Aorta (tissue), 5 donors: ENCODE data around the gene PRKCQ. TPM values are rescaled to one million over a fixed set of nuclear protein-coding genes. Genes with fewer than 3 reads are reported as not detected.
A peak's percentile ranks its signal among the peaks of the same experiment; 100 is the strongest.

ENCODE experiments used
- ATAC-seq: fragments of 200-7000 bp; cut with Tn5 transposase; one replicate; pipeline ENCODE4 v1.9.1; 2022; ENCODE audit warnings: moderate library complexity; ENCODE audit not compliant: low FRiP score
- DNase-seq, 2 donors: peaks; one replicate each; pipeline ENCODE4 v3.0.0-alpha.2; 2020
- H3K27ac ChIP-seq, 2 donors: one replicate each; pipeline ENCODE4 v1.5.1; 2013; ENCODE audit warnings: low read length in 2 of 2, mild to moderate bottlenecking in 2 of 2, moderate library complexity in 2 of 2, control low read depth in 1 of 2, inconsistent platforms in 1 of 2, low read depth in 1 of 2
- H3K27me3 ChIP-seq, 2 donors: one replicate each; pipeline ENCODE4 v1.6.1; 2013; ENCODE audit warnings: control low read depth in 1 of 2, low read length in 1 of 2, mild to moderate bottlenecking in 1 of 2, moderate library complexity in 1 of 2; ENCODE audit not compliant: insufficient read depth in 2 of 2, control insufficient read depth in 1 of 2
- H3K36me3 ChIP-seq, 2 donors: one replicate each; pipeline ENCODE4 v1.6.1; 2013; ENCODE audit warnings: control low read depth in 1 of 2, low read length in 1 of 2, mild to moderate bottlenecking in 1 of 2; ENCODE audit not compliant: insufficient read depth in 2 of 2, control insufficient read depth in 1 of 2
- H3K4me1 ChIP-seq, 2 donors: one replicate each; pipeline ENCODE4 v1.6.1; 2013; ENCODE audit warnings: low read length in 2 of 2, control low read depth in 1 of 2, mild to moderate bottlenecking in 1 of 2, moderate library complexity in 1 of 2; ENCODE audit not compliant: insufficient read depth in 2 of 2, control insufficient read depth in 1 of 2
- H3K4me3 ChIP-seq, 2 donors: one replicate each; pipeline ENCODE4 v1.5.1; 2013; ENCODE audit warnings: low read length in 2 of 2, control low read depth in 1 of 2, mild to moderate bottlenecking in 1 of 2
- H3K9me3 ChIP-seq: one replicate; pipeline ENCODE4 v1.6.1; 2013; ENCODE audit warnings: mild to moderate bottlenecking, low read length; ENCODE audit not compliant: control insufficient read depth
- WGBS, 2 donors: extraction: QIAGEN DNeasy Blood & Tissue Kit; methylation state at CpG; one replicate each; pipeline ENCODE4 v1.1.7; 2013; 5-methylcytosine and 5-hydroxymethylcytosine counted together
- intact Hi-C, 2 donors: fragments of 100-400 bp; cut with DNase I; formaldehyde crosslinking; loops; one replicate each; pipeline versions ENCODE4 v1.14.2 to v1.15.0; 2022
- polyA plus RNA-seq, 2 donors: library from polyadenylated mRNA; stranded (reverse); fragments of 200-250 nt; gene quantifications; one replicate each; pipeline ENCODE4 v1.2.3, GENCODE V29; 2013
- total RNA-seq, 2 donors: library from RNA; stranded (reverse); fragmentation: NEBNext Ultra II Directional; extraction: Animal tissue kit (Norgen Biotek cat#: 25700); gene quantifications; one replicate each; pipeline ENCODE4 v1.2.1, GENCODE V29; 2021
- donor health status: healthy with polysubstance abuse.
- donor health status: Bipolar disorder and iron deficiency.
- donor health status: DM: no; HTN: no; CAD: no.
- donor health status: DM: no; HTN: no; CAD: no.
- donor health status: DM: yes; HTN: yes; CAD: no.

The PRKCQ gene
- total and polyA plus RNA-seq, 4 donors: 0.45 to 1.3 (median 1.1) TPM; not detected in 1

GRCh38 chr10:6569259-6569658, 10.8 kb downstream of the PRKCQ start:
- Histone ChIP-seq H3K4me1 (no peaks in the 10 kb centered on the region), H3K36me3 (no peaks in the 10 kb centered on the region), H3K27ac (no peak overlapping the region), H3K9me3 (peaks cover 2% of the 10 kb centered on the region), H3K27me3 (no peaks in the 10 kb centered on the region), H3K4me3 (no peak overlapping the region)
- ATAC-seq (no peak), DNase-seq (no peak)
- intact Hi-C loops: no loop called here
- WGBS, 2 donors: 63 to 70% methylated on average over 7 of the region's 7 CpGs

GRCh38 chr10:6567884-6568283, 12.2 kb downstream of the PRKCQ start:
- Histone ChIP-seq H3K9me3 (no peaks in the 10 kb centered on the region), H3K4me3 (no peak overlapping the region), H3K27me3 (no peaks in the 10 kb centered on the region), H3K36me3 (no peaks in the 10 kb centered on the region), H3K27ac (no peak overlapping the region), H3K4me1 (no peaks in the 10 kb centered on the region)
- ATAC-seq (no peak), DNase-seq (no peak)
- intact Hi-C loops: no loop called here
- WGBS, 2 donors: 82 to 85% methylated on average over 8 of the region's 8 CpGs

GRCh38 chr10:6567203-6567703, 12.8 kb downstream of the PRKCQ start:
- H3K9me3 ChIP-seq: no peaks in the 10 kb centered on the region
- no peak overlapping the region for H3K27ac ChIP-seq
- H3K4me1 ChIP-seq: no peaks in the 10 kb centered on the region
- intact Hi-C loops: no loop called here
- H3K27me3 ChIP-seq: no peaks in the 10 kb centered on the region
- DNase-seq: no peak
- ATAC-seq: no peak
- H3K36me3 ChIP-seq: no peaks in the 10 kb centered on the region
- H3K4me3 ChIP-seq: no peak overlapping the region
- 85% methylated on average over 5 of the region's 5 CpGs for WGBS, 2 donors

GRCh38 chr10:6565588-6565987, 14.5 kb downstream of the PRKCQ start:
- Histone ChIP-seq H3K27me3 (no peaks in the 10 kb centered on the region), H3K4me1 (no peaks in the 10 kb centered on the region), H3K27ac (no peak overlapping the region), H3K9me3 (no peaks in the 10 kb centered on the region), H3K36me3 (no peaks in the 10 kb centered on the region), H3K4me3 (no peak overlapping the region)
- ATAC-seq (no peak), DNase-seq (no peak)
- intact Hi-C loops: no loop called here
- 20 to 31% methylated on average over 4 of the region's 4 CpGs for WGBS, 2 donors

- H3K9me3 ChIP-seq: no peaks in the 10 kb centered on the region
- 58 to 59% methylated on average over 5 of the region's 5 CpGs for WGBS, 2 donors
- no peak for ATAC-seq
These were observed 15.7 kb downstream of the PRKCQ start for GRCh38 chr10:6564367-6564766.

GRCh38 chr10:6563731-6564130, 16.3 kb downstream of the PRKCQ start:
- H3K27ac ChIP-seq: no peak overlapping the region
- H3K4me1 ChIP-seq: no peaks in the 10 kb centered on the region
- peak; percentile 46 for ATAC-seq
- intact Hi-C loops: no loop called here
- DNase-seq: no peak
- no peaks in the 10 kb centered on the region for H3K36me3 ChIP-seq
- H3K9me3 ChIP-seq: no peaks in the 10 kb centered on the region
- no peak overlapping the region for H3K4me3 ChIP-seq
- H3K27me3 ChIP-seq: no peaks in the 10 kb centered on the region
- 81 to 83% methylated on average over 6 of the region's 6 CpGs for WGBS, 2 donors

More at GRCh38 chr10:6564367-6564766, 15.7 kb downstream of the PRKCQ start:
- DNase-seq: no peak
- no peaks in the 10 kb centered on the region for H3K27me3 ChIP-seq
- H3K4me1 ChIP-seq: no peaks in the 10 kb centered on the region
- H3K4me3 ChIP-seq: no peak overlapping the region
- intact Hi-C loops: no loop called here
- no peak overlapping the region for H3K27ac ChIP-seq
- no peaks in the 10 kb centered on the region for H3K36me3 ChIP-seq

GRCh38 chr10:6563075-6563474, 17.0 kb downstream of the PRKCQ start:
- Histone ChIP-seq H3K27me3 (no peaks in the 10 kb centered on the region), H3K36me3 (no peaks in the 10 kb centered on the region), H3K4me1 (no peaks in the 10 kb centered on the region), H3K4me3 (no peak overlapping the region), H3K27ac (no peak overlapping the region), H3K9me3 (no peaks in the 10 kb centered on the region)
- 76% methylated on average over 7 of the region's 7 CpGs for WGBS, 2 donors
- DNase-seq (no peak), ATAC-seq (no peak)
- intact Hi-C loops: no loop called here

GRCh38 chr10:6562221-6562620, 17.9 kb downstream of the PRKCQ start:
- H3K27ac ChIP-seq: no peak overlapping the region
- H3K27me3 ChIP-seq: no peaks in the 10 kb centered on the region
- no peak for ATAC-seq
- DNase-seq: no peak
- H3K36me3 ChIP-seq: no peaks in the 10 kb centered on the region
- WGBS, 2 donors: 62 to 65% methylated on average over 7 of the region's 7 CpGs
- no peak overlapping the region for H3K4me3 ChIP-seq
- no peaks in the 10 kb centered on the region for H3K9me3 ChIP-seq
- no peaks in the 10 kb centered on the region for H3K4me1 ChIP-seq
- intact Hi-C loops: no loop called here

- H3K27ac ChIP-seq: no peak overlapping the region
- 48 to 51% methylated on average over 4 of the region's 4 CpGs for WGBS, 2 donors
- no peak overlapping the region for H3K4me3 ChIP-seq
- H3K4me1 ChIP-seq: no peaks in the 10 kb centered on the region
- H3K36me3 ChIP-seq: no peaks in the 10 kb centered on the region
- ATAC-seq (no peak), DNase-seq (no peak)
- no peaks in the 10 kb centered on the region for H3K27me3 ChIP-seq
- H3K9me3 ChIP-seq: no peaks in the 10 kb centered on the region
- intact Hi-C loops: no loop called here
These were observed 18.5 kb downstream of the PRKCQ start for GRCh38 chr10:6561552-6561951.
